ENCODE results near the gene ZNF454.

The ZNF454 gene

DNA sequence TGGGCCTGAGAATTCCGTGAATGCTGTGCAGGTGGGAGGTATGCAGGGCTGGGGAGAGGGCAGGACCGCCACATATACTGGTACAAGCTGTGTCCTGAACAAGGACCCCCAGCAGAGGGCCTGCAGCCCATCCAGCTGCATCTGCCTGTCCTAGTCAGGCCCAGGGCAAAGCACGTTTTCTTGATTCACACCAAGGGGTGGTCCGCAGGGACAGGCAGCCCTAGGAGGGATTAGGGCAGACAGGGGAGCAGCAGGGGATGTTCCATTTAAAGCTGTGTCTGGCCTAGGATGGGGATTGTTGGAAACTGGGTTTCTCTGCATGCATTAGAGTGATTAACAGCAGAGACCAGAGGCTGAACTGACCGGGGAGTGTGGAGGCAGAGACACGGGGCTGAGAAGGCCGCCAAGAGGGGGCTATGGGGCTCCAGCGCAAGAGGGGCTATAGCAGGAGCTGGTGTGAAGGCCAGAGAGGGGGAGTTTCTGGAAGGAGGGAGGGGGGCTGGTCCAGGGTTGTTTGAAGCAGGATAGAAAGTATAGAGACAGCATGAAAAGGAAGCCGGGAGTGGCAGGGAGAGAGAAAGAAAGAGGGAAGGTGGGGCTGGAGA lies 51.4 kb downstream of the ZNF454 start:
- DNase-seq (ENCODE audit: extremely low read depth in 1 of 2, low read depth in 1 of 2), result no peak

DNA sequence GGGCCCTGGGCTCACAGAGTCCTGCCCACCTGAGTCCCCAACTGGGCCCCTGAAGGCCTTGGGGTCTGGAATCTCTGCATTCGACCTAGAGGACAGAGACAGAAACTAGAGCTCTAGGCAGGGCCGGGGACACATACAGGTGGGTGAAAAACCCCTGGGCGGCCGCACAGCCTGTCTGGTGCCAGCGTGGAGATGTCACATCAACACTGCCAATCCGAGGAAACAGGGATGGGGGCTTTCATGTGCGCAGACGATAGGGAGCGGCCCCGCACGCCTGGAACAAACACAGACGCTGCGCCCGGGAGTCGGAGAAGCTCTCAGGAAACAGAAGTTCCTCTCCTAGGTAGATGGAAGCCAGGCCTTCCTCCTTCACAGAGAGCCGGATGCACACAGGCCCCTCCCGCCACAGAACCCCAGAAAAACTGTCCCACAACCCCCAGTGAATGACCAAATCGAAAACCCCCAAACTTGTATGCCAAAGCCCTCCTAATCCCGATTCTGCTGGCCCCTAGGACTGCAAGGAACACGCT lies 52.3 kb downstream of the ZNF454 start:
- DNase-seq (ENCODE audit: extremely low read depth in 1 of 2, low read depth in 1 of 2), result no peak

DNA sequence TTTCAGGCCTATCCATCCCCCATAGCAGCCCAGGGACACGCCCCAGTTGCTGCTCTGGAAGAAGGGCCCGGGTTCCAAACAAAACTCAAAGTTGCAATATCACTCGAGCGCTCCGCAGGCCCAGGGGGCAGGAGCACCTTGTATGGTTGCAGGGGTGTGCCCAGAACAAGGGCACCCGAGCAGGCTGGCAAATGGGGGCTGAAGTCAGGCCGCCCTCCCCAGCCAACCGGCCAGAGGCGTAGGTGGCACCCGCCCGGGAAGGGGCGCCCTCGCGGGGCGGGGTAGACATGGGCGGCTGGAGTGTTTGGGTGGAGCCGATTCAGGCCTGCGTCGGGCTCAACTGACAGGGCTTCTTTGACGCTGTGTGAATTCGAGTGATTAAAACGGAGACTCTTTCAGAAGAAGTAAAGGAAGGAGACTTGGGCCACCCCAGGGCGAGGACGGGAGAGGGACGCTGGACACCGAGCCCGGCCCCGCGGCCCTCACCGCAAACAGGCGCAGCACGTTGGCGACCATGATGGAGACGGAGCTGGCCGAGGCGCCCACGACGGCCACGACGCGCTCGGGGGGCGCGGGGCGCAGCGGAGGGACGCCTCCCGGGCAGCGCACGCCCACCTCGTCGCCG lies 53.1 kb downstream of the ZNF454 start:
- no peak for DNase-seq (ENCODE audit: extremely low read depth in 1 of 2, low read depth in 1 of 2)

DNA sequence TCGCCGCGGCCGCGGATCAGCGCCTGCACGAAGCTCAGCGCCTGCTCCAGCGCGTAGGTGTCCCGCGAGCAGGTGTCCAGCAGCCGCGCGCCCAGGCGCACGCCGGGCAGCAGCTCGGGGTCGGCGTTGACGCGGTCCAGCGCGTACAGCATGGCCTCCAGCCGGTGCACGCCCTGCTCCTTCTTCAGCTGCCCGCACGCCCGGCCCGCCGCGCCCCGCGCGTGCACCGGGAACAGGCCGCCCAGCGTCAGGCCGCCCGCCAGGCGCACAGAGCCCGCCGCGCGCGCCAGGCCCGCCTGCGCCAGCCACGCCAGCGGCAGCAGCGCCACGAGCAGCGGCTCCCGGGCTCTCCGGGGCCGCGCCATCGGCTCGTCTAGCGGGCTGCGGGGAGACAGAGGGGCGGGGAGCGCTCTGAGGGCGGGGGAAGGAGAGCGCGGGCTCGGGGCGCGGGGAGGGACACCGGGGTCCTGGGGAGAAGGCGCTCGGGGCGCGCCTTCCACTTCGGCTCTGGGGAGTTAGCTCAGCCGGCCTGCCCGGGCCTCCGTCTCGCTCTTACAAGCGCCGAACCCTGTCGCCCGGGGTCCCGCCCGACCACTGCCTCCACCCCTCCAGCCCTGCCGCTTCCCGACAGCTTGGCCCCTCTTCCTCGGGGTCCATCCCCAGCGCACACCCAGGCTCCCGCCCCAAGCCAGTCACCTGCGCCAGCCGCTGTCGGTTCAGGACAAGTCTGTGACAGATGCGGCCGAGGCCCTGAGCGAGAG lies 53.8 kb downstream of the ZNF454 start, which contains the start of gene GRM6:
GRM6 (minus strand) TSS at position 741 of the 761 bp plus-strand sequence; CDS start at position 365, 376 bp downstream.
- no peak for DNase-seq (ENCODE audit: extremely low read depth in 1 of 2, low read depth in 1 of 2)

DNA sequence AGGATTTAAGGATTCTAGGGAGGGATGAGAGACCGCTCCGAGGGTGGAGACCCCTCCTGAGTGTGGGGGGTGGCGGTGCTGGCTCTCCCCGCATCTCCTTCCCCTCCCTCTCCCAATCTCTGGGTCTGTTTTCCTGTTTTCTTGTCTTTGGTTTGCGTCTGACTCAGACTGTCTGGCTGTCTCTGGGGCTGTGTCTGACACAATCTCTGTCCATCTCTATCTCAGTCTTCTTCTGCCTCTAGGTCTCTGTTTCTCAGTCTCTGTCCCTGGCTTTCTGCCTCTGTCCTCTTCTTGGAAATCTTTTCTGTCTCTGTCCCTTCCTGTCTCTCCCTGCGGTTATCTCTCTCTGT lies 54.3 kb downstream of the ZNF454 start:
- no peak for DNase-seq (ENCODE audit: extremely low read depth in 1 of 2, low read depth in 1 of 2)

DNA sequence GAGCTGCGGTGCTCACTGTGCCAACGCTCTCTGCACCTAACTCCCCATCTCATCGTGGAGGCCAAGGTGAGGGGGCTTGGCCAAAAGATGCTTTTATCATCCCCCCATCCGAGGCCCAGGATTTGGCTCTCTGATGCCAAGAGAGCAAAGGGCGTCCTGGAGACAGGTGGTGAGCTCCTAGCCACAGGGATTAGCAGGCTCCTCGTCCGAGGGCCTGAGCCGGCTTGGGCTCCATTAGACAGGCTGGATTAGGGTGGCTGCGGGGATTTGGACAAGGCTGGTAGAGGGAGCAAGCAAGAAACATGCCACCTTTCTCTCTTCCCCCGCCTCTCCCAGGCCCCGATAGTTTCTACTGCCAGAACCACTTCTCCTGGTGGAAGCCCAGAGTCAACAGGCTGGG lies 55.2 kb downstream of the ZNF454 start:
- no peak for DNase-seq (ENCODE audit: extremely low read depth in 1 of 2, low read depth in 1 of 2)

DNA sequence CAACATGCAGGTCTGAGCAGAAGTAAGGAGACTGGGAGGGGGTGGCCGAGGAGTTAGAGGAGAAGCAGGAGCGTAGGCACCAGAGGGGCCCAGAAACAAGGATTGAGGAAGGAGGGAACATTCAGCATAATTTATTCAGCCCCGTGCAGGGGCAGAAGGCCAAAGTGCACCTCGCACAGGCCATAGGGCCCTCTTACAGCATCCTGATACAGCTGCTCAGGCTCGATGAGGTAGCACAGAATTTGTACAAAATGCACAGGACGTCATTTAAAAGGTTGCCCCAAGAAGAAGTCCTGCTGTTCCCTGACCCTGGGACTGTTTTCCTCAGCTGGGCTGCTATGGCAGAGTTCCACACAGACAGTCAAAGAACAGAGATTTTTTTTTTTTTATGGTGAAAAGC lies 56.2 kb downstream of the ZNF454 start:
- DNase-seq (ENCODE audit: extremely low read depth in 1 of 2, low read depth in 1 of 2), result no peak

DNA sequence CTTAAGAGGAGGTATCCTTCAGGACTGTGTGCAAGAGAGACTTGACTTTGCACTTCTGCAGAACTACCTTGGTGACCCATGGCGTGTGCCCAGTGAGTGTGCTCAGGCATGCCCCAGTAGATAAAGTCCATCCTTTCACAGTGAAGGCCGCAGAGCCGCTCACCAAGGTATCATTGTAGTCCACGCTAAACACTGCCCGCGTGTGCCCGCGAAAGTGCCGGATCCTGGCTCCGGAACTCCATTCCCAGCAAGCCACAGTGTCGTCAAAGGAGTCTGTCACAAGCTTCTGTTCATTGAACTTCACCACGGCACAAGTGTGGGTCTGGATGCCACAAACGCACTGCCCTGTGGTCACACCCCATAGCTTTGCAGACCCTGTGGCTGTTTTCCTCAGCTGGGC lies 57.4 kb downstream of the ZNF454 start:
- no peak for DNase-seq (ENCODE audit: extremely low read depth in 1 of 2, low read depth in 1 of 2)

DNA sequence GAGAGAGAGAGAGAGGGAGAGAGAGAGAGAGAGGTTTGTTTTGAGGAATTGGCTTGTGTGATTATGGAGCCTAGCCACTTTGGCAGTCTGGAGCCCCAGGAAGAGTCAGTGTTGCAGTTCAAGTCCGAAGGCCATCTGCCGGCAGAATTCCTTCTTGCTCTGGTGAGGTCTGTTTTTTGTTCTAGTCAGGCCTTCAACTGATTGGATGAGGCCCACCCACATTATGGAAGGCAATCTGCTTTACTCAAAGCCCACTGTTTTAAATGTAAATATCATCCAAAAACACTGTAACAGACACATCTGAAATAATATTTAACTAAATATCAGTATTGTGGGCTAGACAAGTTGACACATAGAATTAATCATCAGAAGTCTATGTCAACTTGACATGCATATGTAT lies 65.6 kb downstream of the ZNF454 start:
- no peak for DNase-seq (ENCODE audit: extremely low read depth in 1 of 2, low read depth in 1 of 2)

DNA sequence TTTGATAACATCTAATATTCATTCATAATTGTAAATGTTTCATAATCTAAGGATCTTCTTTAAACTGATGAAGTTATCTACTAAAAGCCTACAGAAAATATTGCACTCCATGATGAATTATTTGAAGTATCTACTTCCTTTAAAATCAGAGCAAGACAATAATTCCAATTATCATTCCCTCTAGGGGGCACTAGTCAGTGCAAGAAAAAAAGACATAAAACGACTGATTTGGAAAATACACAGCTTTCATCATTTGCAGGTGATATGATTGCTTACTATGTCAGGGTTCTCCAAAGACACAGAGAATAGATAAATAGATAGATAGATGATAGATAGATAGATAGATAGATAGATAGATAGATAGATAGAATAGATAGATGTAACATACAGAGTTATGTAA lies 67.7 kb downstream of the ZNF454 start:
- DNase-seq (ENCODE audit: extremely low read depth in 1 of 2, low read depth in 1 of 2), result no peak

Measured in activated CD8-positive, alpha-beta memory T cell treated with anti-CD3 and anti-CD28 coated beads for 1 hour (primary cell).